ELF-1 (cell line): ENCODE data around the gene SRGAP2B.
A peak's percentile ranks its signal among the peaks of the same experiment; 100 is the strongest.
"Not testable (repeated sequence)": the region's sequence is repeated elsewhere in the genome, so short reads cannot be mapped to it uniquely, and the experiment has no call there.

Experiments used
- DNase-seq: peaks from one replicate; pipeline ENCODE4 v3.0.0-alpha.2; 2016; ENCODE audit warnings: low read depth, low spot score

SRGAP2B gene

DNA sequence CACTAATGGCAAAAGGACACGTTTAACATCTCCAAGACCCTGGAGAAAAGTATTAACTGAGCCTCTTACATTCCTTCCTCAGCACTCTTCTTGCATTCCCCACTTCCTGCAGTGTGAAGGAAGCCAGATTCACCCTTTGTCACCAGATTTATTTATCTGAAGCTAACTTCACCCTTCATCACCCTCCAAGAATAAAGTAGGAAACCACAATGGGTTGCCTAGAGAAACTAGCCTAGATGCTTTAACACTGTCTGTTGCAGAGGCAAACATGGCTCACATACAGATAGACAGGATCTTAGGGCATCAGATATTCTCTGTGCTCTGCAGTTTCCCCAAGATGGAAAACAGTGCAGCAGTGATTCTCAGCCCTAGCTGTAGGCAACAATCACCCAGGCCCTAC, 147.6 kb downstream of the SRGAP2B start:
- not testable (repeated sequence) for DNase-seq

DNA sequence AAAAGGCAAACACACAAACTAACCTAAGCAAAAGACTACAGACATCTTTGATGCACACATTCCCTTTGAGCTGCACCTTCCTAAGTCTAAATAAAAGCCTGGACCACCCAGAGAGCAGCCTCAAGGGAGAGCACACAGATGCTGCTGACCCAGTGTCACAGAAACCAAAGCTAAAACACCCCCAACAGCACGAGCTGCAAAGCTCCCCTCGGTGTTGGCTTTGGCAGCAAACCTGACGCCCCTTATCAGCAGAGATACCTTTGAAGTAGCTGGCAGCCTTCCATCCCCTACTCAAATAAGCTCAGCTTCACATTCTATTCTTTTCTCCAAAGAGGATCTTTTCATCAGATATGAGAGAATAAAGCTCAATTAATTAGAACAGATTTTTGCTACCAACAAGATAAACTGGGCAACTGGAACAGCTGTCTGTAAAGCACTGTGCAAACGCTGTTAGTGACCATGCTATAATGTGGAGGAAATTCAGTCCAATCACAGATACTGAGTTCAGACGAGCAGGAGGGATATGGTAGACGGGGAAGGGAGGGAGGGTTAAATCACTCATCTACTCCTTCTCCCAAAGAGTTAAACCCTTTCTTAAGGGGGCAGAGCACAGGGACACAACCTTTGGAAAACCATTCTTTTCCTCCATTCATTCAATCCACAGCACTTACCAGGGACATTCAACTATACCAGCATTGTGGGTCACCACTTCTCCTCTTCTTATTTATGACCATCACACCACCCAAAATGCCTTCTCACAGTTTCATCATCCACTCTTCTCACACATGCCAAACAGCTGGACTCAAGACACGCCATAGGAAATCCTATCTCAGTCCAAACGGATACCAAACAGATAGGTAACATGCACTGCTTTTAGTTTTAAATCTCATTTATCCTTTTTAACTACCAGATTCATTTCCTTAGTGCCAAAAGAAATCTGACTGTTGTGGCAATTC, 148.3 kb downstream of the SRGAP2B start:
- not testable (repeated sequence) for DNase-seq

DNA sequence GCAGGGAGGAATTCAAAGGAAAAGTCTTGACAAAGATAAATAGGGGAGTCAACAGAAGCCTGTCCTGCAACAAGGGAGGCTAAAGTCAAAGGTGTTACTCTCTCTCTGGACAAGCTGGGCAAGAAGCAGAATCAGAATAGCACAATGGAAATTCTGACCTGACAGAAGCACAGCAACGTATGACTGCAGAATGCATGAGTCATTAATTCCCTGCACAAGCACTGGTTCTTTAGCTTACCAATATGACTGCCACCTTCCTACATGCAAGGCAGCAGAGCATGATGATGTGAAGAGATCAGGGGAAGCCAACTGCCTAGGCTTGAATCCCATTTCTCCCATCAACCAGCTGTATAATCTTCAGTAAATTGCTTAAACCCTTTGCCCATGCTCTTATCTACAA, 153.4 kb downstream of the SRGAP2B start:
- not testable (repeated sequence) for DNase-seq

DNA sequence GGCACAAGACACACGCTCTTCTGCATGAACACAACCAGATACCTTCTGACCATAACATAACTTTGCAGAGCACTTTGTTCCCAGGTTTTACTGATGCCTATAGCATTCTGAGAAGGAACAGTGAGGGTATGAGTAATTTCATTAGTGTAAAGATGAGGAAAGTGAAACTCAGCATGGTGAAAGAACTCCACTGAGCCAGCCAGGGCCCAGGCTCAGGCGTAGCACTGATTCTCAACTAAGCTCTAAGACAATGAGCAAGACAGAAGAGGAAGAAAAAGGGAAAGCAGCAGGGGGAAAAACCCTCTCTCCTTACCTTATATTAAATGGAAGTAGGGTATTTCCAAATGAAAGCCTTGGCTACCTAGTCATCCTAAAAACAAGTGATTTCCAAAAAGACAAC, 155.1 kb downstream of the SRGAP2B start:
- not testable (repeated sequence) for DNase-seq

DNA sequence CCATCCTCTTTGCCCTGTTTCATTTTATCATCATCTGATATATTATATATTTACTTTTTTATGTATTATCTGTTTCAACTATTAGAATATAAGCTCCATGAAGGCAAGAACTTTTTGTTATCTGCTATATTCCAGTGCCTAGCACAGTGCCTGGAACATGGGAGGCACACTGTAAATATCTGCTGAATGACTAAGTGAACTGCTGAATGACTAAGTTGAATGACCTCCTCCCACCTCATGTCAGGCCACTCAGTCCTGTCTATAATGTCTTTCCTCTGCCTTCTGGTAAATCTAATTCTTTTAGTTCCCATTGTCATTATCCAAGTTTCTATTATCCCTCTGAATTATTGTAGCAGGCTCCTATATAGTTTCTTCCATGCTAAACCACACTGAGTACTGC, 156.5 kb downstream of the SRGAP2B start:
- not testable (repeated sequence) for DNase-seq

DNA sequence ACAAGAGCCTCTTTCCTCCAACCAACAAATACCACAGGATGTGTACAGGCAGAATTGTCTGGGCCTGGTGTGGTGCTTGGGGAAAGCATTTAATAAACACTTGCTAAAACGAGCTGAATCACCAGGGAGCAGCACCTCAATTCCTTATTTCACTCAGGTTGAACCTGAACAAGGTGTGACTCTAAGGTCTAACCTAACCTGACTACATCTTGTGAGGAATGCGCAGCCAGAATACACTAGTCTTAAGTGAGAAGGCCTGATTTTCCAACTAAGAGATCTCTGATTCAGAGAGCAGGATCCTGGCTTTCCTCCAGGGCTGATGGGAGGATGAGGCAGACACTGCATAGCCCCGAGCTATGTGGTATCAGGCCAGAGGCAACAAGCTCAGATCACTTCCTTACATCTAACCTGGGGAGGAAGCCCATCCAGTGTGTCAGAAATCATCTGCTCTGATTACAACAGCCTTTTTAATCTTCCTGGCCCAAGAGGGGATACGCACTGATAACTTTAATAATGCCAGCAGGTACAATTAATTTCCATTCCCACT, 158.9 kb downstream of the SRGAP2B start:
- not testable (repeated sequence) for DNase-seq

DNA sequence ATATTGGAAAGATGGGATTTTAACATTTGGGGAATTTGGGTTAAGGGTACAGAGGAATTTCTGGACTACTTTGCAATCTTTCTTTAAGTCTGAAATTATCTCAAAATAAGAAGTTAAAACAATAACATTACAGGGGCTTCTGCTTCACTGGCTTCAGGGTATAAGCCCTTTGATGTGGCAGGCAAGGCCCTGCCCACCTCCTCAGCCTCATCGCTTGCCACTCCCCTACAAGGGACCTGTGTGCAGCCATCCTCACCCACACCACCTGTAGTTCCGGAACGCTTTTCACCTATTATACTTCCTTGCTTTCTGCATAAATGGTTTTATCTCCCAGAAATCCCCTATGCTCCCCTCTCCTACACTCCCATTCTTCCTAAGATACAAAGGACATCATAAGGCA, 159.8 kb downstream of the SRGAP2B start:
- not testable (repeated sequence) for DNase-seq

DNA sequence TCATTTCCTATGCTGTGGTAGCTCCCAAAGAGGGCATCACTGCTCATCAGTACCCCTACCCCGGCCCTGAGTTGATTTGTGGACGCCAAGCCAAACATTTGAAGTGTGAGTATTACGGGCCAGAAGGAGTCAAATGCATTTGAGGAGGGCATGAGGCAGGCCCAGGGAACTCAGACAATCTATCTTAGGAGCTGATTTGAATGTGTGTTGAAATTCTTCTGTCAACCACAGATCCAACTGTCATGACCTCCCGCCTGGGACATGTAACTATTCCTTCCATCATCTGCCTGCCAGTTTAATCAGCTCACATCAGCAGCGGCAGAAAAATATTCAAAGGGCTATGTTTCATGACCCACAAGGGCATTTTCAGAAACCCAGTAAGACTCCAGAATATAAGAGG, 162.1 kb downstream of the SRGAP2B start:
- DNase-seq, result not testable (repeated sequence)

DNA sequence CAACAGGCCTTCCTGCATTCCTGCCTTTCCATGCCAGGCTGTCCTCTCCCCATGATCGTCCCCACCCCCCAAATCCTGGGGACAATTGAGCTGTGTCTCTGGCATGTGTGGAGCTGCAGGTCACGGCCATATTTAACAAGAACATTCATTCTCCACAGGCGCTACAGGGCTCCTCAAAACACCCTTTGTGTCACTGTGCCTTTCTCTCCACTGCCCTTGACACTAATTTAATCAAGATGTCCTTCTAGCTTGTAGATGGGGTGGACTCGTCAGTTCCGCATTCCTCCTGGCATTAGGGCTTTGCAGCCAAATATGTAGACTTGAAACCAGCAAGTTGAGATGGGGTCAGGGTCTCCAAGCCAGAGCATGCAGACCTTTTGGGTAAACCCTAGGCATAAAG, 163.0 kb downstream of the SRGAP2B start:
- DNase-seq, result peak; percentile 0

DNA sequence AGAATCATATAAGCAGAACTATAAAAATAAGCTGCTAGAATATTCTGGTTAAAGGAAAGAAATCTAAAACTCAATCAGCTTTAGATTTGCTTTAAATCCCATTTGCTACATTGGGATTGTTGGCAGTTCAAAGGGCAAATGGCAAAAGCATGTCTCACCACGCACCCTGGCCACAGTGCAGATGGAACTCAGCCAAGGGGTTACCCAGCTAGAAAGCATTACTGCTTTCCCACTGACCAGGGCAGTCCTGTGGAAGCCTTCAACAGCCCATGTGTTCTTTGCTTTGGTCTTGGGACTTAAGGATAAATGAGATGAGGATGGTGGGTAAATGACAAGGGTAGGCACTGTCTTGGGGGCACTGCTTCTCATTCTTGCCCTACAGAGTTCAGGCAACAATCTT, 163.6 kb downstream of the SRGAP2B start:
- DNase-seq, result not testable (repeated sequence)

DNA sequence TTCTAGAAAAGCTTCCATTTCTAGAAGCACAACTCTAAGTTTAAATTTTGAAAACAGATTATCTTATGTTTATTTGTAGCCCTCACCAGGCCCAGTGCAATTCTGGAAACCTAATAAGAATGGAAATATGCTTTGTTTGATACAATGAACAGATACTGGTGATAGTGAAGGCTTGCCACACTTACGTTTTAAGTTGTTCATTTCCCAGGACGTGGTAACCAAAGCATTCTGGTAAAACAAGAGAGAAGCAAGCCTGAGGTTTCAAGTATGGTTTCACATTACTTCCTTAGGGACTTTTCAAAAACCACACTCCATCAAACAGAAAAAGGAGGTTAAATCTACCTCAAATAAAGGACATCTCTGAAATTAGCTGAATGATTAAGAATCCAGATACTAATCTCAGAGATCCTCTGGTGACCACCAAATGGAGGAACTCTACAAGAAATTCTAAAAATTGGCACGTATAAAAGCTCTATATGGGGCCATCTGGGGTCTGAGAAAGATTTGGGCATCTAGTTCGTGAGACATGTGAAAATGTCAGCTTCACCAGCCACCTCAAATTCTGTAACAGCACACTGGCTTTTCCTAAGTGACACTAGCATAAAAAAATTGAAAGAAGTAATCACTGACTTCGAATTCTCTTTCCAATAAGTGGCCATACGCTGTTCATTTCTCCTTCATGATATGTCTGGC, 164.9 kb downstream of the SRGAP2B start:
- not testable (repeated sequence) for DNase-seq

DNA sequence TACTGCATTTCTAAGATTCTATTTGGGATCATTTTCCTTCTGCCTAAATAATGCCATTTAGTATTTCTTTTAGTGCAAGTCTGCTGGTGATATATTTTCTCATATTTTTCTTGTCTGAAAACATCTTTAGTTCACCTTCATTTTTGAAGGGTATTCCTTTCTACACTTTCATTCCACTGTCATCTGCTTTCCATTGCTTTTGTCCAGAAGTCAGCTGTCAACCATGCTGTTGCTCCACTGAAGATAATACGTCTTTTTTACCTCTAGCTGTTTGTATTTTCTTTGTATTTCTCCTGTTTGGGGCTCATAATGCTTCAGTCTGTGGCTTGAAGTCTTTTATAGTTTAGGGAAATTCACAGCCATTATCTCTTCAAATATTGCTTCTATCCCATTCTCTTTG, 167.8 kb downstream of the SRGAP2B start:
- DNase-seq, result not testable (repeated sequence)

DNA sequence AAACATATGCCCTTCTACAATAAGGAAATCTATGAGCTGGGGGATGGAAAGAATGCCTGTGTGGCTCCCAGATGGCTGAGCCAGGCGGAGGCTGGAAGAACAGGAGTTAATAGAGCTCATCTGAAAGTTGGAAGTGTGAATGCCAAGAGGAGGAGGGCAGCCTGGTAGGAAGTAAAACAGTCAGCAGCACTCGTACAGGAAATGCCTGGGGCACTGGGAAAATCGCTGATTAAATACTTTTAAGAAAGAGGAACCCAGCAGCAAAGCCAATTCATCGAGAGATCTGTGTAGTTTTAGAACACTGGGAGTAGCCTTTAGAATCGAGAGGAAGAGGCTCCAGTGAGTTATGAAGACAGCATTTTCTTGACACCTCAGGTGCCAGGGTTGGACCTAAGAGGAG, 171.5 kb downstream of the SRGAP2B start:
- DNase-seq, result not testable (repeated sequence)

DNA sequence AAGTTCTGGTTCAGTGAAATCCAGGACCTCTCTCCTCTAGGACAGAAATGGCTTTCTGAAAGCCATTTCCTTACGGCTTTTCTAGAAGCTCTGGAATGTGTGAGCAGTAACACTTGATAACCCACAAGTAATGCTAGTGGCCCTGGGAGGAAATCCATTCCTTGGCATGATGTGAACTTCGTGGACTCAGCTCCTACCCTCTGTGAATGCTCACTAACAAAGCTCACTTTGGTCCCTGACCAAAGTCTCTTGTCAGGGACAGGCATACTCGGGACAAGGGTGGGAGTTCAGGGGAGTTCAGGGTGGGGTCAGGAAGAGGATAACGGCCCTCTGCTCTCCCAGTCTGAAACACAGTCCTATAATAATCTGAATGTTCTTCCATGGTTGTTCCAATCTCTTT, 172.3 kb downstream of the SRGAP2B start:
- peak; percentile 0 for DNase-seq

DNA sequence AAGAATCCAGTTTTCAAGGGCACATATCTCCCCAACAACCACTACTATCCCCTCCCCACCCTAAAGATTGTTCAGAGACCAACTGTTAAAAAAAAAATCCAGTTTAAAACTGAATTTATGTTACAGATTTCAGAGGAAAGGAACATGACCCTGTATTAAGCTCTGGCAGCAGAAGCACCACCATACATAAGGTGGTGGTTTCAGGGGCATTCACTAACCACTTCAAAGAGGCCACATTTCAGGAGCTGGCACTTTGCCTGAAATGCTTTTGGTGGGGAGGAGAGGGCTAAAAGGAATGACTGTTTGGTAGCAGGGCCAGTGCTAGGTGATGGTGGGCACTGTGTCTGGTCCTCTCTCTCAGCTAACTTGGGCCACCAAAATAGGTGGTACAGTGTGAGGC, 176.0 kb downstream of the SRGAP2B start:
- not testable (repeated sequence) for DNase-seq

DNA sequence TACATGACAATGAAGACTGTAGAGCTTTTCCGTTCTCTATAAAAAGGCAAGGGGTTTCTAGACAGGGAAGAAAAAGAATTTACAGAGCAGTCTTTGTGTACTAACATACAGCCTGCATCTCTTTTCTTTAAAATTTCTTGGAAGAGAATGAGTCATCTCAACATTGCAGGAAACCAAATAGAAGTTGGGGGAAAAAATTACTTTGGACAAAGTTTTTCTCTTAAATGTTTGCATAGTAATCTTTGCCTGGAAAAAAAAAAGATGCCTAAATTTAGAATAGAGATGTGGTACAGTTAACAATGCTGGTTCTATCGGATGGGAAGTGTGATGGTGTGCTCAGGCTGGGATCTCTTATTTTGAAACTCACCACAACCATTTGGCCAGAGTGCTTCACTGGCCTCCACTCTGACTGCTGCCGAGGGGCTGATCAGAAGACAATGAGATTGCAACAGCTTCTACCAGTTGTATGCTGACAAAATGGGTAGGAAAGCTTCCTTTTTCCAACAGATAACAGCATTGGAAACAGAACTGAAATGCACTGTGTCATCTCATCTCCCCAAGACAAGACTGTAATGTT, 177.0 kb downstream of the SRGAP2B start:
- DNase-seq, result not testable (repeated sequence)

DNA sequence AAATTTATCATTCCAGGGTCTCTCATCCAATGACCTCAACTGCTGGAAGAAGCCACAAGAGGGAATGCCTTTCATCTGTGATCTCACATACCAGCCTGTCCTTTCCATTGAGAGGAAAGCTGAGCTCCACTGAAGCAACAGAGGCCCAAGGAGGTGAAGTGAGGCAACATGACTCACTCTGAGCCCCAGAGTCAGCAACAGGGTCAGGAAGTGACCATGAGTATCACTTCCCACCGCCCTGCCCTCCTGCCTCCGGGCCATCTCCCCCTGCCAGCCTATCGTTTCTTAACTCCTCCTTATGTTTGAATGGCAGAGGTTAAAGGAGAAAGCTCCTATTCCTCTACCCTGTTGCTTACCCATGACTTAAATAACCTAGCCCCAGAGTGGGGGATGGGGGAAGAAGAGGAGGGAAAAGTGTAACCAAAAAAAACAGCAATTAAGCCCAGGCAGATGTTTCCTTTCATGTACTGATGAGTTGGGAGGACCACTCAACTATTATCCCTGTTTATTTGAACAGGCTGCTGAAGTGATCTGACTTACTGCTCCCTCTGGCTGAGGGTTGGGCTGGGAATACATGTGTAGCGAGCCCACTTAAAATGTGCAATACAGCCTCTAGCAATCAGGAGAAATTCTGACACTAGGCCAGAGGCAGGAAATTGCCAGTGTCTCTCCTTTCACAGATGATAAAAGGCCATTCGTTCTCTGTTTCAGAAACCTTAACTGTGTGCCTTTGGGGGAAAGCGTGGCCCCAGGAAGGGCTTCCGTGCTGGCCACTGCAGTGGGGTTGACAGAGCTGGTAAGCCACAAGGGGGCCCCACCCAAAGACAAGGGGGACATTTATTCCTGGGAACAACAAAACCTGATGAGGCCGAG, 177.7 kb downstream of the SRGAP2B start:
- not testable (repeated sequence) for DNase-seq

DNA sequence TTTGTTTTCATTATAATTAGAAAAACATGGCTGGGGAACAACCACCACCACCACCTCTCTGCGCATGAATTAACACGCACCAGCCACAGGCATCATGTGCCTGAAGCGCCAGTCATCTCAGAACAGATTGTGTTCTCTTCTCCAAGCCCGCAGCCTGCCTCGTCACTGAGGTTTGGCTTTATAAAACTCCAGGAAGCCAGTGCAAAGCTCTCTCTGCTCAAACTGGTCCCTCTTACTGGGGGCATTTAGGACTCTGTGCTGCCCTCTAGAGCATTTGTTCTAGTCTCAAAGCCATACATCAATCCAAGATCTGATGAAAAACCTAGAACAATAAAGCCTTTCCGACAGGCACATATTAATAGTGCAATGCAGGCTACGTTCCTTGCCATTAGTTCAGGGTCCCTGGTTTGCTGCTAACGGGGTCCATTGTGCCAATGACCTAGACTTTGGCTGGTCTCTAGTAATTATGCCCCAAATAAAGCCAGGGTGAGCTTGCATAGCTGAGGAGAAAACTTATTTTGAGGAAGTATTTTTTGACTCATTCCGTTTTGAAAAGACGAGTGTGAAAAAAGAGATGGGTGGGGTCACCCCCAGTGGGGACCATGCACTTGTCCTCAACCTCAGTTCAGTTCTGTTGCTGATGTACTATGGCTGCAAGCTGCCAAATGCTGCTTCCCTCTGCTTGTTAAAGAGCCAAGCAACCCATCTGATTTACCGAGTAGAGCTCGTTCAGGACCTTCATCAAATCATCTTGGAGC, 181.0 kb downstream of the SRGAP2B start:
- not testable (repeated sequence) for DNase-seq

DNA sequence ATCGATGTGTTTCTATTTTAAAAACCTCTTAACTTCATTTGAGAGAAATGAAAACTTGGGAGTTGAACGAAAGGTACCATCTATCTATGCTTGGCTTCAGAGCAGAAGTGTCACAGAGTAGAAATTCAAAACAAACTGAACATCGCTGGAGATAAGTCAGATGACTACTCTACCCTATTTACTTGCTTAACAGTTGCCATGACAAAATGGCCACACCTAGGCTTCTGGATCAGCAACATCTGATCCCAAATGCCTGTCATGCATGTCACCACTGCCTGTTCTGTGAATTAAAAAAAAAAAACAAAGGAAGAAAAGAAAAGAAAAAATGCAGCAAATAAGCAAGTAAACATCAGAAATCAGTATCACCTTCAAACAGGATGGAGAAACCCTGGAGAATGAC, 181.7 kb downstream of the SRGAP2B start:
- not testable (repeated sequence) for DNase-seq

DNA sequence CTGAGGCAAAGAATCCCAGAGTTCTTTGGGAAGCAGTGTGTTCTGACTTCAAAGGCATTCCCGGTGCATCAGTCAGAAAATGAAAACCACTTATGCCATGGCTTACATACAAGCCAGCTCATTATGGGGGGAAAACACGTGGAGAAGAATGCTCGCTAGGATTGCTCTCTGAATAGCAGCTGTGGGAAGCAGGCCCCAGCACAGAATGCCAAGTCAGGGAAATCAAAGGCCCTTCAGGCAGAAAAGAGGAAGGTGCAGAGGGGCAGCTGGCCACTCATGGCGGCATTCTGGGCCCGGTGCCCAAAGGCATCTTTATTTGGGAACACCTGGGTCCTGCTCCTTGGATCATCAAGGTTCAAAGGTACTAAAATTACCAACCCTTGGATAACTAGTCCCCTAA, 184.4 kb downstream of the SRGAP2B start:
- DNase-seq, result not testable (repeated sequence)
